Measurements from ENCODE around the gene RBPJL.

Gene RBPJL

DNA sequence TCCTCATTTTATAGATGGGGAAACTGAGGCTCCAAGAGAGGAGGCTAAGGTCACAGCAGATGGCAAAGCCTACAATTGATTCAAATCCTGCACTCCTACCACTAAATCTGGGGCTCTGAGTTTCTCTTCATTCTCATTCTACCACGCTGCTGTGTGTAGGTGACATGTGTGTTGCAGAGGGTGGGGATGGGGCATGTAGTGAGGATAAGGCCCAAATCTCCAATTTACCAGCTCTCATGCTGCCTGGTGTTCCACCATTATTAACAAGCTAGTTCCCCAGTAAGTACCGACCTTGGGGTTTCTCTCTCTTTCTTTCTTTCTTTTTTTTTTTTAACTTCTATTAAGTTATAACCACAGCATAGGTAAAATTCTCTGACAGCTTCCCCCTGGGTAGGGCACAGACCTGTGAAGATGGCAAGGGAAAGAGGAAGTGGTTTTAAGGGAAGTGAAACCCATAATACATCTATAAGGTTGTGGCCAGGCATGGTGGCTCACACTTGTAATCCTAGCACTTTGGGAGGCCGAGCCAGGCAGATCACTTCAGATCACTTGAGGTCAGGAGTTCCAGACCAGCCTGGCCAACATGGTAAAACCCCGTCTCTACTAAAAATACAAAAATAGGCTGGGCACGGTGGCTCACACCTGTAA is 14.4 kb downstream of the RBPJL start:
- no peak overlapping the region for H3K4me3 ChIP-seq (ENCODE audit: low read depth, low read length)
- no peaks in the 10 kb centered on the region for H3K4me1 ChIP-seq
- TF ChIP-seq, protein P1, sequence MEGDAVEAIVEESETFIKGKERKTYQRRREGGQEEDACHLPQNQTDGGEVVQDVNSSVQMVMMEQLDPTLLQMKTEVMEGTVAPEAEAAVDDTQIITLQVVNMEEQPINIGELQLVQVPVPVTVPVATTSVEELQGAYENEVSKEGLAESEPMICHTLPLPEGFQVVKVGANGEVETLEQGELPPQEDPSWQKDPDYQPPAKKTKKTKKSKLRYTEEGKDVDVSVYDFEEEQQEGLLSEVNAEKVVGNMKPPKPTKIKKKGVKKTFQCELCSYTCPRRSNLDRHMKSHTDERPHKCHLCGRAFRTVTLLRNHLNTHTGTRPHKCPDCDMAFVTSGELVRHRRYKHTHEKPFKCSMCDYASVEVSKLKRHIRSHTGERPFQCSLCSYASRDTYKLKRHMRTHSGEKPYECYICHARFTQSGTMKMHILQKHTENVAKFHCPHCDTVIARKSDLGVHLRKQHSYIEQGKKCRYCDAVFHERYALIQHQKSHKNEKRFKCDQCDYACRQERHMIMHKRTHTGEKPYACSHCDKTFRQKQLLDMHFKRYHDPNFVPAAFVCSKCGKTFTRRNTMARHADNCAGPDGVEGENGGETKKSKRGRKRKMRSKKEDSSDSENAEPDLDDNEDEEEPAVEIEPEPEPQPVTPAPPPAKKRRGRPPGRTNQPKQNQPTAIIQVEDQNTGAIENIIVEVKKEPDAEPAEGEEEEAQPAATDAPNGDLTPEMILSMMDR (IDR thresholded peaks at IDR 0.05) = no peak
- H3K36me3 ChIP-seq (ENCODE audit: control insufficient read depth, insufficient read depth, low read length) = no peaks in the 10 kb centered on the region
- H3K79me2 ChIP-seq = no peaks in the 10 kb centered on the region
- no peak overlapping the region for H3K9ac ChIP-seq
- no peak overlapping the region for H3K4me2 ChIP-seq (ENCODE audit: low read length)
- no peak overlapping the region for H3K27ac ChIP-seq
- no peak overlapping the region for H2AFZ ChIP-seq
- H3K9me3 ChIP-seq (ENCODE audit: control insufficient read depth, low read length) = no peaks in the 10 kb centered on the region
- H3K27me3 ChIP-seq (ENCODE audit: control insufficient read depth, insufficient read depth, low read length) = no peaks in the 10 kb centered on the region

DNA sequence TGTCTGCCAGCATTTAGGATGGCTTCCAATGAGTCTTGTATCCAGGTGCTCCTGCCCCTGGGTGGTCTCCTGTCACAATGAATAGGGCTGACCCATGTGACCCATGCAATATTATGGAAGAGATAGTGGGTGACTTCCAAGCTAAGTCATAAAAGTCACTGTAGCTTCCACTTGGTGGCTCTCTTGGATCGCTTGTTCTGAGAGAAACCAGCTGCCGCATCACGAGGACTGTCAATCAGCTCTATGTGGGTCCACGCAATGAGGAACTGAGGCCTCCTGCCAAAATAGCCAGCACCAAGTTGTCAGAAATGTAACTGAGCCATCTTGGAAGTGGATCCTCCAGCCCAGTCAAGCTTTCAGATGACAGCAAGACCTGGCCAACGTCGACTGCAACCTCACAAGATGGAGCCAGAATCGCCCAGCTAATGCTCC is 16.3 kb downstream of the RBPJL start:
- H3K4me2 ChIP-seq (ENCODE audit: low read length) = no peak overlapping the region
- no peak overlapping the region for H3K9ac ChIP-seq
- TF ChIP-seq, protein P1 (IDR thresholded peaks at IDR 0.05) = peak; percentile 42
- H3K4me1 ChIP-seq = no peaks in the 10 kb centered on the region
- no peaks in the 10 kb centered on the region for H3K79me2 ChIP-seq
- no peak overlapping the region for H3K4me3 ChIP-seq (ENCODE audit: low read depth, low read length)
- H3K9me3 ChIP-seq (ENCODE audit: control insufficient read depth, low read length) = no peaks in the 10 kb centered on the region
- H3K36me3 ChIP-seq (ENCODE audit: control insufficient read depth, insufficient read depth, low read length) = no peaks in the 10 kb centered on the region
- H3K27ac ChIP-seq = no peak overlapping the region
- H2AFZ ChIP-seq = peak overlapping the region; percentile 48
- no peaks in the 10 kb centered on the region for H3K27me3 ChIP-seq (ENCODE audit: control insufficient read depth, insufficient read depth, low read length)

DNA sequence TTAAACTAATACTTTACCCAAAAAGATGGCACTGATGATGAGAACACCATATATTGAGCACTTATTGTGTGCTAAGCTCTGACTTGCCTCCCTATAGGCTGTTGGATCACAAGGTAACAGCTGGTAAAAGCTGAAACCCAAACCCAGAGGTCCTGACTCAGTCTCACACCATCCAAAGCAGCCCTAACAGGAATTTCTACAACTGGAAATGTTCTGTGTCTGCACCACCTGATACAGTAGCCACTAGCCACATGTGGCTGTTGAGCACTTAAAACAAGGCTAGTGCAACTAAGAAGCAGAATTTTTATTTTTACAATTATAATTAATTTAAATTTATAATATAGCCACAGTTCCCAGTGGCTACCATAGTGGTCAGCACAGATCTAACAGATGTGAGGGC is 17.1 kb downstream of the RBPJL start:
- H3K4me3 ChIP-seq (ENCODE audit: low read depth, low read length) = no peak overlapping the region
- no peak overlapping the region for H3K4me2 ChIP-seq (ENCODE audit: low read length)
- no peaks in the 10 kb centered on the region for H3K79me2 ChIP-seq
- H3K4me1 ChIP-seq = no peaks in the 10 kb centered on the region
- TF ChIP-seq, protein P1 (IDR thresholded peaks at IDR 0.05) = no peak
- H3K9ac ChIP-seq = no peak overlapping the region
- no peaks in the 10 kb centered on the region for H3K36me3 ChIP-seq (ENCODE audit: control insufficient read depth, insufficient read depth, low read length)
- H3K27ac ChIP-seq = no peak overlapping the region
- no peaks in the 10 kb centered on the region for H3K9me3 ChIP-seq (ENCODE audit: control insufficient read depth, low read length)
- no peaks in the 10 kb centered on the region for H3K27me3 ChIP-seq (ENCODE audit: control insufficient read depth, insufficient read depth, low read length)
- no peak overlapping the region for H2AFZ ChIP-seq

DNA sequence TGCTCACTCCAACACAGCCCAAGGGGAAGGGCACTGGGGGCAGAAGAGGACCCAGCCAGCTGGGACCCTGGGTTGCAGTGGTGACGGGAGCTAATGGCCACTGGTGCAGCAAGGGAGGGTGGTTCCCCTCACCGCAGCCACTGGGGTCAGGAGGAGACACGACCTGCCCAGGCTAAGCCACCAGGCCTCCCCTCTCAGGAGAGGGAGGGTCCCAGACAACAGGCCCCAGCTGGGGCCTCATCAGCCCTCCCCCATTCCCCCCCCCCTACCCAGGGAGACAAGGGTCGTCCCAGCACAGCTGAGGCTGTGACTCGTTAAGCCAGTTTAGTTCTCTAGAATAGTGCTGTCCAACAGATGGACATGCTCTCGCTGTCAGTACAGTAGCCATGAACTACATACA is 18.7 kb downstream of the RBPJL start:
- H3K9me3 ChIP-seq (ENCODE audit: control insufficient read depth, low read length) = no peaks in the 10 kb centered on the region
- no peak overlapping the region for H2AFZ ChIP-seq
- no peaks in the 10 kb centered on the region for H3K4me1 ChIP-seq
- H3K4me2 ChIP-seq (ENCODE audit: low read length) = no peak overlapping the region
- H3K27me3 ChIP-seq (ENCODE audit: control insufficient read depth, insufficient read depth, low read length) = no peaks in the 10 kb centered on the region
- H3K4me3 ChIP-seq (ENCODE audit: low read depth, low read length) = no peak overlapping the region
- H3K9ac ChIP-seq = no peak overlapping the region
- H3K36me3 ChIP-seq (ENCODE audit: control insufficient read depth, insufficient read depth, low read length) = no peaks in the 10 kb centered on the region
- TF ChIP-seq, protein P1 (IDR thresholded peaks at IDR 0.05) = no peak
- H3K27ac ChIP-seq = no peak overlapping the region
- H3K79me2 ChIP-seq = no peaks in the 10 kb centered on the region

DNA sequence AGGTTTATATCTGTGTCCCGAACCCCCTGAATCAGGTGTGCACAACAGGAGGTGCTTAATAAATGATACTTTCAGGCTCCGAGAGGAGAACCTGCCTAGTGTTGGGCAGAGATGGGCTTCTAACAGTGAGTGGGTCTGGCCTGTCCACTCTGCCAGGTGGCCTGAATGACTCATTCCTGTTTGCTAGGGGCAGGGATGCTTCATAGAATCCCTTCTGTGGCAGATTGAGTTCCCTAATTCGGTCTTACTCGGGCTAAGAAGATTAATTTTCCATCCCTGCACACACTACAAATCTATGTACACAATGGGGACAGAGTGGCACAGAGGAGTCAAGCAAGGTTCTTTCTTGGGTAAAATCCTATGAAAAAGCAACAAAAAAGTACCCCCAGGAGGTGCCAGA is 21.8 kb downstream of the RBPJL start:
- Histone ChIP-seq H2AFZ (no peak overlapping the region), H3K79me2 (no peaks in the 10 kb centered on the region), H3K4me1 (no peaks in the 10 kb centered on the region), H3K27me3 (ENCODE audit: control insufficient read depth, insufficient read depth, low read length) (no peaks in the 10 kb centered on the region), H3K36me3 (ENCODE audit: control insufficient read depth, insufficient read depth, low read length) (no peaks in the 10 kb centered on the region), H3K27ac (no peak overlapping the region), H3K4me3 (ENCODE audit: low read depth, low read length) (no peak overlapping the region), H3K4me2 (ENCODE audit: low read length) (no peak overlapping the region), H3K9me3 (ENCODE audit: control insufficient read depth, low read length) (no peaks in the 10 kb centered on the region), H3K9ac (no peak overlapping the region)
- TF ChIP-seq, protein P1 (IDR thresholded peaks at IDR 0.05) = no peak

All from parathyroid adenoma (tissue), 2 donors.